Calu3 (cell line): ENCODE data around the gene CSMD2. TPM values are rescaled to one million over a fixed set of nuclear protein-coding genes. Genes with fewer than 3 reads are reported as not detected.

ENCODE experiments used
- BruUV-seq: library from RNA; stranded (reverse); fragments of 400-500 nt; replicated peaks from 2 replicates; lab custom pipeline; 2021; lab: Mats Ljungman, UMichigan
- CTCF ChIA-PET: fragments of 300-600 bp; sonication (Branson Sonifier 250); formaldehyde crosslinking; loops from one replicate; lab custom pipeline; 2022; ENCODE audit warnings: antibody characterized with exemption; lab: Charles Lee
- DNase-seq: peaks from one replicate; pipeline ENCODE4 v3.0.0; 2022
- H3K27ac Mint-ChIP-seq: one replicate; pipeline ENCODE4 v1.8.0; 2022; ENCODE audit warnings: mixed read lengths; ENCODE audit not compliant: unreplicated experiment
- H3K27me3 Mint-ChIP-seq: one replicate; pipeline ENCODE4 v1.8.0; 2022; ENCODE audit warnings: mixed read lengths; ENCODE audit not compliant: unreplicated experiment
- H3K36me3 Mint-ChIP-seq: one replicate; pipeline ENCODE4 v1.8.0; 2022; ENCODE audit warnings: mild to moderate bottlenecking, moderate library complexity, mixed read lengths; ENCODE audit not compliant: insufficient read depth, unreplicated experiment
- H3K4me1 Mint-ChIP-seq: one replicate; pipeline ENCODE4 v1.8.0; 2022; ENCODE audit warnings: mild to moderate bottlenecking, low read depth, mixed read lengths; ENCODE audit not compliant: unreplicated experiment
- H3K4me3 Mint-ChIP-seq: one replicate; pipeline ENCODE4 v1.8.0; 2022; ENCODE audit warnings: mild to moderate bottlenecking, low read depth, moderate library complexity, mixed read lengths; ENCODE audit not compliant: unreplicated experiment
- H3K9me3 Mint-ChIP-seq: one replicate; pipeline ENCODE4 v1.8.0; 2022; ENCODE audit warnings: low read depth, mixed read lengths; ENCODE audit not compliant: unreplicated experiment
- intact Hi-C: fragments of 100-400 bp; cut with micrococcal nuclease; formaldehyde crosslinking; loops from one replicate; pipeline ENCODE4 v1.10.0; 2022; ENCODE audit not compliant: unreplicated experiment
- total RNA-seq: library from RNA; stranded (reverse); gene quantifications from 2 replicates; pipeline ENCODE4 v1.2.3, GENCODE V29; 2022
- TF ChIP-seq, protein P1 (sequence below): fragments of 200-600 bp; IDR thresholded peaks from one replicate; pipeline ENCODE4 v1.8.0; 2022; ENCODE audit warnings: antibody characterized with exemption; ENCODE audit not compliant: unreplicated experiment

CSMD2 gene
- total RNA-seq, 1 experiment from 2014 or later = not detected

DNA sequence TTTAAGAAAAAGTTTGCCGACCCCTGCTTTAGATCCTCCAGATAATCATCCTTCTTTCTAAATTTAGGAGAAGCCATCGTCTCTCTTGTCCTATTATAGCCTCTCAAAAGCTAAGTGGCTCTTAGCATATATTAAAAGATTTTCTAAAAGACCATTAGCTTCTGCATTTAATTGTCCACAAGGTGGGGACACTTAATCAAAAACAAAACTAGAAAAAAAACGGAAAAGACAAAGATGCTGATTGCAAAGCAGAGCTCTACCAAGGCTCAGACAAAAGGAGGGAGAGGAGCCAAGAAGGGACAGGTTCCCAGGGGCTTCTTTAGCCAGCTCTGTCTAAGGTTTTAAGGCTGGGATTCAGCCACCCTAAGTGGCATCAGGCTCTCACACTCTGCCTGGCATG lies 429.4 kb downstream of the CSMD2 start:
- intact Hi-C loops = no loop called here
- Mint-ChIP-seq H3K36me3 (no peaks in the 10 kb centered on the region), H3K9me3 (no peaks in the 10 kb centered on the region), H3K4me1 (no peaks in the 10 kb centered on the region), H3K27ac (no peak overlapping the region), H3K27me3 (peaks cover 29% of the 10 kb centered on the region), H3K4me3 (no peak overlapping the region)
- no TSS peak for BruUV-seq
- CTCF ChIA-PET = interaction anchor here (0.8 to 1.4 kb wide), 2 partner anchors 428 to 1007 kb away, joined by 3 to 4 read pairs; no protein-coding TSS in a partner anchor
- TF ChIP-seq, protein P1, sequence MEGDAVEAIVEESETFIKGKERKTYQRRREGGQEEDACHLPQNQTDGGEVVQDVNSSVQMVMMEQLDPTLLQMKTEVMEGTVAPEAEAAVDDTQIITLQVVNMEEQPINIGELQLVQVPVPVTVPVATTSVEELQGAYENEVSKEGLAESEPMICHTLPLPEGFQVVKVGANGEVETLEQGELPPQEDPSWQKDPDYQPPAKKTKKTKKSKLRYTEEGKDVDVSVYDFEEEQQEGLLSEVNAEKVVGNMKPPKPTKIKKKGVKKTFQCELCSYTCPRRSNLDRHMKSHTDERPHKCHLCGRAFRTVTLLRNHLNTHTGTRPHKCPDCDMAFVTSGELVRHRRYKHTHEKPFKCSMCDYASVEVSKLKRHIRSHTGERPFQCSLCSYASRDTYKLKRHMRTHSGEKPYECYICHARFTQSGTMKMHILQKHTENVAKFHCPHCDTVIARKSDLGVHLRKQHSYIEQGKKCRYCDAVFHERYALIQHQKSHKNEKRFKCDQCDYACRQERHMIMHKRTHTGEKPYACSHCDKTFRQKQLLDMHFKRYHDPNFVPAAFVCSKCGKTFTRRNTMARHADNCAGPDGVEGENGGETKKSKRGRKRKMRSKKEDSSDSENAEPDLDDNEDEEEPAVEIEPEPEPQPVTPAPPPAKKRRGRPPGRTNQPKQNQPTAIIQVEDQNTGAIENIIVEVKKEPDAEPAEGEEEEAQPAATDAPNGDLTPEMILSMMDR = no peak
- no peak for DNase-seq

DNA sequence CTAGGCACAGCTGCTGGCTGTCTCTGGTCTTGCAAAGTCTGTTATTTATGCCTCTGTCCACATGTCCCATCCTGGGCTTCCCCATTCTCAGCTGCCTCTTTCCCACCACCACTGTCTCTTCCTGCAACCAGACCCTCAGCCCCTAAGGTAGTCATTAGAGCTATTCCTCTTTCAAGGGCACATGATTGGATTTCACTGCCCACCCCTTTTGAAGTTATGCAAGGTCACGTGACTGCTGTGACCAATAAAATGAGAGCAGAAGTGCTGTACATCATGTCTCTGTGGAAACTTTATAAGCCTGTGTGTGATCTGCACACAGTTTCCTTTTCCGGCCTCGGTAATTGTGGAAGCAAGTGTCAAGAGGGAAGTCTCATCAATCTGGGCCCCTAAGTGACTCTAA lies 437.7 kb downstream of the CSMD2 start:
- CTCF ChIA-PET = interaction anchor here (0.8 kb wide), 1 partner anchor 46 kb away, joined by 3 read pairs; no protein-coding TSS in a partner anchor
- H3K27ac Mint-ChIP-seq = no peak overlapping the region
- TF ChIP-seq, protein P1 = no peak
- BruUV-seq = no TSS peak
- H3K4me1 Mint-ChIP-seq = no peaks in the 10 kb centered on the region
- DNase-seq = no peak
- no peak overlapping the region for H3K4me3 Mint-ChIP-seq
- intact Hi-C loops = no loop called here
- peaks cover 10% of the 10 kb centered on the region for H3K27me3 Mint-ChIP-seq
- no peaks in the 10 kb centered on the region for H3K36me3 Mint-ChIP-seq
- no peaks in the 10 kb centered on the region for H3K9me3 Mint-ChIP-seq

DNA sequence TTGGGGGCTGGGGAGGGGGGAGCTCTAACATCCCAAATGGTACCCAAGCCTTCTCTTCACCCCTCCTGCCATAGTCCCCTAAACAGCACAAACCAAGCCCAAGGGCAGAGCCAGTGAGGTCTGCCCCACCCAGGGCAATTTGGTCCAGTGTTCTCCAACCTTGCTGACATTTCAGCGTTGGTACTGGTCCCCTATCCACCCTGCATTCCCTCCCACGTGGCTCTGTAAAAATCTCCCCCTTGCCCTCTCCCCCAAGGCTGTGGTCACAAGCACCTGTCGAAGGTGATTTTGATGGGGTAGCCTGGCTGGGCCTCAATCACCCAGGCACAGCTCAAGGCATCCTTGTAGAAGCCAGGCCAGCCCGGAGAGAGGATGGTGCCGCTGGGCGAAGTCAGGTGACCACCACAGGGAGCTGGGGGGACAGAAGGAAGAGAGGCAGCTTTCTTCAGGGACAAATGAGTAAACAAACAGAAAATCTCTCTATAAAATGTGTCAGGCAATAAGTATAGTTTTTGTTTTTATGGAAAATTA lies 438.7 kb downstream of the CSMD2 start:
- CTCF ChIA-PET = interaction anchor here (0.7 kb wide), 1 partner anchor 113 kb away, joined by 4 read pairs; no protein-coding TSS in a partner anchor
- intact Hi-C loops = no loop called here
- BruUV-seq = no TSS peak
- no peak for DNase-seq
- TF ChIP-seq, protein P1 = no peak
- Mint-ChIP-seq H3K36me3 (no peaks in the 10 kb centered on the region), H3K4me3 (no peak overlapping the region), H3K9me3 (no peaks in the 10 kb centered on the region), H3K4me1 (no peaks in the 10 kb centered on the region), H3K27ac (no peak overlapping the region), H3K27me3 (peaks cover under 1% of the 10 kb centered on the region)

DNA sequence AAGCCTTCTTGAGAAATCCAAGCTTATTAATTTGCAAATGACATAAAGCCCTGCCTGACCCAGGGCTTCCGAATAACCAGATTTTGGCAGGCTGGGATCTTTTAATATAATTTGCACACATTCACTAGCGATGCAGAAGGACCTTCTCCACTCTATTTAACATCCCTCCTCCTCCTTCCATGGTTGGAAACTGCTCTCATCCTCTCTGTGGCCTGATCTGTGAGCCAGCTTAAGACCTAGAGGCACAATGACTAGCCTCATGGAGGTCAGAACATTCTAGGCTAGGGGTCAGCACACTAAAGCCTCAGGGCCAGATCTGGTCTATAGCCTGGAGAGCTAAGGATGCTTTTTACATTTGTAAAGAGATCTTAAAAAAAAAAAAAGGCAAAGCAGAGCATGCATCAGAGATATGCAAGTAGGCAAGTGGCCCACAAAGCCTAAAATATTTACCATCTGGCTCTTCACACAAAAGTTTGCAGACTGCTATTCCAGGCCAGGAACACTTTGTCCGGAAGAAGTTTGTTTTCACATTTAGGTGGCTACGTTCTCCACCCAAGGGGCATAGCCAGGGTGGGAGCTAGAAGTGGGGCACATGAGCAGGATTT lies 439.4 kb downstream of the CSMD2 start:
- CTCF ChIA-PET = interaction anchor here (0.7 kb wide), 1 partner anchor 113 kb away, joined by 4 read pairs; no protein-coding TSS in a partner anchor
- no peaks in the 10 kb centered on the region for H3K9me3 Mint-ChIP-seq
- TF ChIP-seq, protein P1 = no peak
- no peak overlapping the region for H3K4me3 Mint-ChIP-seq
- no peak for DNase-seq
- no peaks in the 10 kb centered on the region for H3K4me1 Mint-ChIP-seq
- BruUV-seq = no TSS peak
- H3K27me3 Mint-ChIP-seq = no peaks in the 10 kb centered on the region
- H3K27ac Mint-ChIP-seq = no peak overlapping the region
- intact Hi-C loops = no loop called here
- H3K36me3 Mint-ChIP-seq = no peaks in the 10 kb centered on the region
